ENCODE measurements around the gene ADGRG7. TPM values are rescaled to one million over a fixed set of nuclear protein-coding genes. Genes with fewer than 3 reads are reported as not detected.

ADGRG7 gene
- total RNA-seq, 1 donor from 2014 or later = not detected

- H3K27me3 Mint-ChIP-seq (ENCODE audit: low read depth) = peaks cover 38% of the 10 kb centered on the region
- peaks cover 11% of the 10 kb centered on the region for H3K4me1 Mint-ChIP-seq (ENCODE audit: low read depth)
Observed at GRCh38 chr3:100696161-100696560, 86.8 kb downstream of the ADGRG7 start.

GRCh38 chr3:100697172-100697571 lies 87.8 kb downstream of the ADGRG7 start:
- no peaks in the 10 kb centered on the region for H3K36me3 Mint-ChIP-seq (ENCODE audit: low read depth)
- no peak overlapping the region for H3K27ac Mint-ChIP-seq (ENCODE audit: unreplicated experiment)
- DNase-seq (ENCODE audit: low spot score) = no peak
- no peak overlapping the region for H3K4me3 Mint-ChIP-seq (ENCODE audit: unreplicated experiment)
- H3K9me3 Mint-ChIP-seq (ENCODE audit: low read depth) = no peaks in the 10 kb centered on the region
- no peak for TF ChIP-seq CTCF (IDR thresholded peaks at IDR 0.05)
- H3K27me3 Mint-ChIP-seq (ENCODE audit: low read depth) = peaks cover 34% of the 10 kb centered on the region
- H3K4me1 Mint-ChIP-seq (ENCODE audit: low read depth) = peaks cover 11% of the 10 kb centered on the region

More at GRCh38 chr3:100696161-100696560, 86.8 kb downstream of the ADGRG7 start:
- no peak overlapping the region for H3K27ac Mint-ChIP-seq (ENCODE audit: unreplicated experiment)
- no peak for DNase-seq (ENCODE audit: low spot score)
- H3K36me3 Mint-ChIP-seq (ENCODE audit: low read depth) = no peaks in the 10 kb centered on the region
- no peak for TF ChIP-seq CTCF (IDR thresholded peaks at IDR 0.05)
- H3K4me3 Mint-ChIP-seq (ENCODE audit: unreplicated experiment) = no peak overlapping the region
- H3K9me3 Mint-ChIP-seq (ENCODE audit: low read depth) = no peaks in the 10 kb centered on the region

GRCh38 chr3:100697723-100698285 lies 88.4 kb downstream of the ADGRG7 start:
- Mint-ChIP-seq H3K9me3 (ENCODE audit: low read depth) (no peaks in the 10 kb centered on the region), H3K27ac (ENCODE audit: unreplicated experiment) (no peak overlapping the region), H3K4me3 (ENCODE audit: unreplicated experiment) (no peak overlapping the region), H3K36me3 (ENCODE audit: low read depth) (no peaks in the 10 kb centered on the region), H3K27me3 (ENCODE audit: low read depth) (peaks cover 30% of the 10 kb centered on the region), H3K4me1 (ENCODE audit: low read depth) (peaks cover 11% of the 10 kb centered on the region)
- no peak for DNase-seq (ENCODE audit: low spot score)
- no peak for TF ChIP-seq CTCF (IDR thresholded peaks at IDR 0.05)

GRCh38 chr3:100698736-100699135 lies 89.3 kb downstream of the ADGRG7 start:
- H3K27ac Mint-ChIP-seq (ENCODE audit: unreplicated experiment) = no peak overlapping the region
- peaks cover 11% of the 10 kb centered on the region for H3K4me1 Mint-ChIP-seq (ENCODE audit: low read depth)
- H3K27me3 Mint-ChIP-seq (ENCODE audit: low read depth) = peaks cover 28% of the 10 kb centered on the region
- no peaks in the 10 kb centered on the region for H3K9me3 Mint-ChIP-seq (ENCODE audit: low read depth)
- no peak for TF ChIP-seq CTCF (IDR thresholded peaks at IDR 0.05)
- DNase-seq (ENCODE audit: low spot score) = no peak
- H3K4me3 Mint-ChIP-seq (ENCODE audit: unreplicated experiment) = no peak overlapping the region
- H3K36me3 Mint-ChIP-seq (ENCODE audit: low read depth) = no peaks in the 10 kb centered on the region

- Mint-ChIP-seq H3K27ac (ENCODE audit: unreplicated experiment) (no peak overlapping the region), H3K4me3 (ENCODE audit: unreplicated experiment) (no peak overlapping the region), H3K4me1 (ENCODE audit: low read depth) (peaks cover 10% of the 10 kb centered on the region), H3K36me3 (ENCODE audit: low read depth) (no peaks in the 10 kb centered on the region), H3K27me3 (ENCODE audit: low read depth) (peaks cover 26% of the 10 kb centered on the region), H3K9me3 (ENCODE audit: low read depth) (no peaks in the 10 kb centered on the region)
- TF ChIP-seq CTCF (IDR thresholded peaks at IDR 0.05) = no peak
- DNase-seq (ENCODE audit: low spot score) = no peak
Observed at GRCh38 chr3:100700708-100701107, 91.3 kb downstream of the ADGRG7 start.

Data from chondrocyte (in vitro differentiated cells).